ENCODE results near the gene RAPGEF5. TPM values are rescaled to one million over a fixed set of nuclear protein-coding genes. Genes with fewer than 3 reads are reported as not detected.
A peak's percentile ranks its signal among the peaks of the same experiment; 100 is the strongest.

Gene RAPGEF5, protein sequence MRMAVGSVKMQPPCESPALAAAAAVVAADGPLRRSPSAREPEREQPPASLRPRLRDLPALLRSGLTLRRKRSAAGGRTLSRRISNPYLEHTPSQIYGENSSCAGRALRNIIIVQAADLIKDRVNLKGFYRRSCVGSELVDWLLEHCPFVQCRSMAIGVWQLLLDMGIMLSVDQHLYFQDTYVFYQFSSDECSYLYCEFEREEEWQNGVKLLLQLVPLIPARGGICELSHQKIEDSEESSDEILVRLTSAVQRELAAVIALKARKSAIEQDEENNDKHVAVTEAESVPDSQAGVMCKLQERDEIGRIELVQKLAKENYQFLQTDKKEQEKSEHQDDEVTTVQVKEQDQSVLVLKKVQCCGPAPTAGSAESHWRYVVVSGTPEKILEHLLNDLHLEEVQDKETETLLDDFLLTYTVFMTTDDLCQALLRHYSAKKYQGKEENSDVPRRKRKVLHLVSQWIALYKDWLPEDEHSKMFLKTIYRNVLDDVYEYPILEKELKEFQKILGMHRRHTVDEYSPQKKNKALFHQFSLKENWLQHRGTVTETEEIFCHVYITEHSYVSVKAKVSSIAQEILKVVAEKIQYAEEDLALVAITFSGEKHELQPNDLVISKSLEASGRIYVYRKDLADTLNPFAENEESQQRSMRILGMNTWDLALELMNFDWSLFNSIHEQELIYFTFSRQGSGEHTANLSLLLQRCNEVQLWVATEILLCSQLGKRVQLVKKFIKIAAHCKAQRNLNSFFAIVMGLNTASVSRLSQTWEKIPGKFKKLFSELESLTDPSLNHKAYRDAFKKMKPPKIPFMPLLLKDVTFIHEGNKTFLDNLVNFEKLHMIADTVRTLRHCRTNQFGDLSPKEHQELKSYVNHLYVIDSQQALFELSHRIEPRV
- total RNA-seq (2014; rRNA removed; shearing (Covaris generic)): 3.4 and 3.6 TPM in 2 replicates

DNA sequence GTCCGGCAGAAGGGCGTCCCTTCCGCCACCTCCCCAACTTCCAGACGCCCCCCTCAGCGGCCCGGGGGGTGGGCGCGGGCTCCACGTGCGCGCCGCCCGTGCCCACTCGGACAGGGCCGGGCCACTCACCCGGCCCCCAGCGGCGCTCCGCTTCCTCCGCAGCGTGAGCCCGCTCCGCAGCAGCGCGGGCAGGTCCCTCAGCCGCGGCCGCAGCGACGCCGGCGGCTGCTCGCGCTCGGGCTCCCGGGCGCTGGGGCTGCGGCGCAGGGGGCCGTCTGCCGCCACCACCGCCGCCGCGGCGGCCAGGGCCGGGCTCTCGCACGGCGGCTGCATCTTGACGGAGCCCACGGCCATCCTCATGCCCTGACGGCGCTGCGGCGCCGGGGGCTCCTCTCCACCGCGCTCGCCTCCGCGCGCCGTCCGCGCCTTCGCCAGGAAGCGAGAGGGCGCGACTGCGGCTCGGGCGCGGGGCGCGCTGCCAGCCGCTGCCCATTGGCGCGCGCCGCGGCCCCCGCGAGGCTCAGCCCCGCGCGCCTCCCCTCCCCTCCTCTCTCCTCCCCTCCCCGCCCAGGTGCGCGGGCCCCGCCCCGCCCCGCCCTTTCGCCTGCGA, at the start of gene RAPGEF5:
Gene RAPGEF5 (minus strand): TSS at position 454 of the 610 bp plus-strand sequence. CDS start 94 bp downstream, at position 360.
- DNase-seq (ENCODE audit: low spot score): peak; percentile 67
- in situ Hi-C loops (cut with HindIII; ENCODE audit: low sequenced_read_pairs): no loop called here

DNA sequence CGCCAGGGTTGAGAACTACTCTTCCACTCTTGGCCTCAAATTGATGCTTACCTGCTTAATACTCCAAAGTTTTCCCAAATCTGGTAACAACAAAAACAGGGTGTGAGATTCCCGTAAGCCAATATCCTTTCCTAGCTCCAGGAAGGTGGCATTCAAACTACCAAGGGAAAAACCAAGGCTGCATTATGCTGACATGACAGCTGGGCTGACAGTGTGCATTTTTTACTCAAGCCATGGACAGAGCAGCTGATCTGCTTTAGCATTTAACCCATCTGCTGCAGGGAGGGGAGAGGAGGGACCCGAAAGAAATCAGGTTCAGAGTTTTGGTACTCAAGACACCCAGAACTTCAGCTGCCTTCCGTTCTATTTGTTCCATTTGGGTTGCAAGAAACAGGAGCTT, 49.8 kb upstream of the RAPGEF5 start:
- in situ Hi-C loops (cut with HindIII; ENCODE audit: low sequenced_read_pairs): no loop called here
- DNase-seq (ENCODE audit: low spot score): no peak

DNA sequence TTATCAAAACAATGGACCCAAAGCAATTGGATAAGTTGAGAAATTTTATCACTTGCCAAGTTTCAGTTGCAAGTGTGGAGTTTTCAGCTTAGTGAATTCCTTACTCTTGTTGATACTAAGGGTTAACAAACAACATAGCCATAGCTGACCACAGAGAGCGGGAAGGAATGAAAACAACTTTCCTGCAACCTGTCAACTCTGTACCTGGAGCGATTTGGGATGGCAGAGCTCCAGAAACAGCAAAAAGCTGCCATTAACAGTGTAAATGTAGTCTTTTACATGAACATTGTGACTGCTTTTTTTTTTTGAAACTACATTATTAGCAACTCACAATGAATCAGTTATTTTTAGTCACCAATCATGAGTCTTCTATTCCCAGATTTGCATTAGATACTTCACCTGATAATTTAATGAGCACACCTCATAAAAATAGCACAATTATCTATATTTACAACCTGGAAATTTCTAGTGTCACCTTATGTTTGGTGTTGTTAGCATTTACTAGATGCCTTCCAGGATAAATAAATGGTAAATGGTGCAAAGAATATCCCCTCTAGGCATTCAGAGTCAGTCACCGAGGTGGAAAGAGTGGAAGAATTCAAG, 47.6 kb upstream of the RAPGEF5 start:
- DNase-seq (ENCODE audit: low spot score): no peak
- in situ Hi-C loops (cut with HindIII; ENCODE audit: low sequenced_read_pairs): no loop called here

DNA sequence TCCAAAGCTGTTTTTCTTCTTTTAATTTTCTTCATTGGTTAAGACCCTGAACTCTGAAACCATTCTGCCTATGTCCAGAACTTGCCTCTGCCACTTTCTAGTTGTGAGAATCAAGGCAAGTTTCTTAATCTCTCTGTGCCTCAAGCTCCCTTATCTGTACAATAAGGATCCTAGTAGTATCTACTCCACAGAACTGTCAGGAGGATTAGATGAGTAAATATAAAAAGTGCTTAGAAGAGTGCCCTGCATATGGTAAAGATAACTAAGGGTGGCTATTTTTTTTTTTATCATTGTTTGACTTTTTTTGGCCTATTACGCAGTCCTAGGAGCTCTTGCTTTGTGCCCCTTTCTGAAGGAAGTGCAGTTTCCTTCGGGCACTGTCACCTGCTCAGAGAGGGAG, 46.4 kb upstream of the RAPGEF5 start:
- no peak for DNase-seq (ENCODE audit: low spot score)
- in situ Hi-C loops (cut with HindIII; ENCODE audit: low sequenced_read_pairs): no loop called here

DNA sequence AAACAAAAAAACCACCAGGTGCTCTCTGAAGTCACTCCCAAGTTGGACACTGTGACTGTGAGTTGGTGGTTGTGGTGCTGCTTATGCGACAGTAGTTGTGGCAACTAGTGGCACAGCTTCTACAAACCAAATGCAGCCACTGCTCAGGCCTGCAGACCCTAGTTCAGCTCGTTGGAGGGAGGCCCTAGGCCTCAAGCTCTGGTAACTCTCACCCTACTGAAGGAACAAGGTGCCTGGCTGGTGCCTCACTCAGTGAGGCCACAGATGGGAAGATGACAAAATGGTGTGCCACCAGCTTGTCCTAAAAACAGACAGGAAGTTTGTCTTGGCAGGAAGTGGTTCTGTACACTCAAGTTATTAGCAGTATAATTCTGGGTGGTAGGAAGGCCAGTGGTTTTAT, 45.3 kb upstream of the RAPGEF5 start:
- DNase-seq (ENCODE audit: low spot score): no peak
- in situ Hi-C loops (cut with HindIII; ENCODE audit: low sequenced_read_pairs): no loop called here

GRCh38 chr7:22400936-22401553, 44.1 kb upstream of the RAPGEF5 start:
- no peak for DNase-seq (ENCODE audit: low spot score)
- in situ Hi-C loops (cut with HindIII; ENCODE audit: low sequenced_read_pairs): no loop called here

- in situ Hi-C loops (cut with HindIII; ENCODE audit: low sequenced_read_pairs): no loop called here
- DNase-seq (ENCODE audit: low spot score): no peak
Measured at GRCh38 chr7:22400150-22400814, 43.3 kb upstream of the RAPGEF5 start.

DNA sequence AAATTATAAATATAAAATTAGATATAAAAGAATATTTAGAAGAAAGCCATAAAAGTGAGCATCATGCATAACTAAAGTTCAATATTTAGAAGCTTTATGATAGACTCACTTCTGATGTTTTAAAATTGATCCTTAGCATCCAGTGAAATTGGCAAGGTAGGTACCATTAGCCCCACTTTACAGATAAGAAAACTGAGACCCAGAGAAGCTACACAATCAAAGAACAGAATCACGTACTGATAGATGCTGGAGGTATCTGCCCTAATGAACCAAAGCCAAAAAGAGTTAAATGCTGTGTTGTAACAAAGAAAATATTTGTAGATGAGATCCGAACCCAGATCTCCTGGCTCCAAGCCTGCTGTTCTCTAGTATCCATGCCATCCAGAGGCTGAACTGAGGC, 42.6 kb upstream of the RAPGEF5 start:
- in situ Hi-C loops (cut with HindIII; ENCODE audit: low sequenced_read_pairs): no loop called here
- no peak for DNase-seq (ENCODE audit: low spot score)

- in situ Hi-C loops (cut with HindIII; ENCODE audit: low sequenced_read_pairs): no loop called here
Measured at GRCh38 chr7:22399091-22399490, 42.1 kb upstream of the RAPGEF5 start.

DNA sequence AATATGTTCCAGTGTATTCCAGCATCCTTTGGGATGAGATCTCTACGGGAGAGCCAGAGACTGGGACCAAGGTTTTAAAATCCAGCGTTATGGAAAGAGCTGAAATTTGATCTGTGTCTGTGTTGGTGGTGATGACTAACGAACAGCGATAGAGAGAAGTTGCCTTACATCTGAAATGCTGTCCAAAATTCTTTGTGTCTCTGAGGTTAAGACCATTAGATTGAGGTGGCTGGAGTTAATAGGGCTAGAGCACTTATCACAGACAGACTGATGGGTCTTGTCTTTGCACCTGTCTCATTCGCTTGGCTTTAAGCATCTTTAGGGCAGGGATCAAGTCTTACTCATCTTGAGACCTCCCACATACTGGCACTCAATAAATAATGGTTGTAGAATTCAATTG, 41.0 kb upstream of the RAPGEF5 start:
- DNase-seq (ENCODE audit: low spot score): no peak
- in situ Hi-C loops (cut with HindIII; ENCODE audit: low sequenced_read_pairs): no loop called here

More at GRCh38 chr7:22399091-22399490, 42.1 kb upstream of the RAPGEF5 start:
- no peak for DNase-seq (ENCODE audit: low spot score)

DNA sequence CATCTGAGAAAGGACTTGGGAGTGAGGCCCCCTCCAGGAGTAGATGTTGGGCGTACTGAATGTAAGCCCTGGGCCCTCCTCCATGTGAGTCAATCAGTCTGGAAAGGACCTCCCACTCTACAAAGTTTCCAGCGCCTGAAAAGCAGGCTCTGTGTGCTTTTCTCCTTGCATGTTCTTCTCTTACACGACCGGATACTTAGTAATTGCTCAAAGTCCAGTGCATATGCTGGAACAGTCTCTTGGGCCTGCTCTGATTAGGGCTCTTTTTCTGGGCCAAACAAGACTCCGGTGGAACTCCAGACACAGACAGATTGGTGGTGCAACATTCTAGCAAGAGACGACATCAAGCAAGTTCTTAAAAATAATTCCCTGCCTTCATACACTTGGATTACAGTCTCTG, 38.3 kb upstream of the RAPGEF5 start:
- in situ Hi-C loops (cut with HindIII; ENCODE audit: low sequenced_read_pairs): no loop called here
- no peak for DNase-seq (ENCODE audit: low spot score)

DNA sequence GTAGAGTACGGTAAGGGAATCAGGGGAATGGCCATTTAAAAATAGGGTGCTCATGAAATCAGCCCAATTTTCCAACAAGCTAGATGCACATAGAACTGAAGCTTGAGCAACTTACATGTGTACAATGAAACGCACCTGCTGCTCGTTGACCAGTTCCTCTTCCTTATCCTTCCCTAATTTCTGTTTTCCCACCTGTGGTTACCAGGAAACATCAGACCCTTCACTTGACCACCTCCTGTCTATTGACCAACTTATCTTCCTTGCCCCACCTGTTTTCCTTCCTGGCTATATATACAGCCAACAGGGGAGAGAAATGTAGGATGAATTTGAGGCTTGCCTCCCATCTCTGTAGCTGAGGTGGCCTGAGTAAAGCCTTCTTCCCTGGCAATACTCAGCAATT, 37.8 kb upstream of the RAPGEF5 start:
- DNase-seq (ENCODE audit: low spot score): no peak
- in situ Hi-C loops (cut with HindIII; ENCODE audit: low sequenced_read_pairs): no loop called here

GRCh38 chr7:22393913-22394729, 37.2 kb upstream of the RAPGEF5 start:
- in situ Hi-C loops (cut with HindIII; ENCODE audit: low sequenced_read_pairs): no loop called here
- DNase-seq (ENCODE audit: low spot score): no peak

- in situ Hi-C loops (cut with HindIII; ENCODE audit: low sequenced_read_pairs): no loop called here
Measured at GRCh38 chr7:22390516-22390915, 33.6 kb upstream of the RAPGEF5 start.

DNA sequence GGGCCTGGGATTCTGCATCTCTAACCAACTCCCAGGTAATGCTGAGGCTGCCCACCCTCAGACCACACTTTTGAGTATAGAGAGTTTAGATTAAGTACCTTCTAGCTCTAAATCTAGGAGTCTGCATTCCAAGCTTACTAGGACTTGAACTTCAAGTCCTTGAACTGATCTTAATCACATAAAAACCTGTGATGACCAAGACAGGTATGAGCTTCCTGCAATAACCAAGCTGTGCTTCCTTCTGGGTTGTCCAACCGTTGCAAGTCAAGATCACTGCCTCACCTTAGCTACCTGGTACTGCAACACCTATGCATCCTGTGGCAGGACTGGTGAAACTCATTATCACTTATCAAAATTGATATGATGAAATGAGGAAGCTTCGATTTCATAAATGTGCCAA, 32.9 kb upstream of the RAPGEF5 start:
- in situ Hi-C loops (cut with HindIII; ENCODE audit: low sequenced_read_pairs): no loop called here

More at GRCh38 chr7:22390516-22390915, 33.6 kb upstream of the RAPGEF5 start:
- no peak for DNase-seq (ENCODE audit: low spot score)

DNA sequence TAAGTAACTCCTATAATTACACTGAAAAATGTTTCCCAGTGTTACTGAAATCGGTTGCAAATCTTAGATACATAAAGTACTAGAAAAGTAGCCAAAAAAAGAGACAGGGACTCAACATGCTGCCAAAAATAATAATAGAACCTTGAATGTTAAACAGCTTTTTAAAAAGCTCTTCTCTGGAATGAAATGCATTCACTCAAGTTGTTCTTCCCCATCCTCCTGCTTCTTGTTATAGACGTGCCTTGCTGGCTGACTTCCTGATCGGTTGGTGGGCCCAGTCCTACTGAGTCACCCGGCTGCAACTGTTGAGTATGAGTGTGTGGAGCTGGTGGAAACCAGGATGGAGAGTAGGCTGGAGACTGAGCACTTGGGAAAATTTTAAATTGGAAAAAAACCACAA, 30.6 kb upstream of the RAPGEF5 start:
- peak; percentile 32 for DNase-seq (ENCODE audit: low spot score)
- in situ Hi-C loops (cut with HindIII; ENCODE audit: low sequenced_read_pairs): no loop called here

More for the DNA sequence above, 32.9 kb upstream of the RAPGEF5 start:
- no peak for DNase-seq (ENCODE audit: low spot score)

DNA sequence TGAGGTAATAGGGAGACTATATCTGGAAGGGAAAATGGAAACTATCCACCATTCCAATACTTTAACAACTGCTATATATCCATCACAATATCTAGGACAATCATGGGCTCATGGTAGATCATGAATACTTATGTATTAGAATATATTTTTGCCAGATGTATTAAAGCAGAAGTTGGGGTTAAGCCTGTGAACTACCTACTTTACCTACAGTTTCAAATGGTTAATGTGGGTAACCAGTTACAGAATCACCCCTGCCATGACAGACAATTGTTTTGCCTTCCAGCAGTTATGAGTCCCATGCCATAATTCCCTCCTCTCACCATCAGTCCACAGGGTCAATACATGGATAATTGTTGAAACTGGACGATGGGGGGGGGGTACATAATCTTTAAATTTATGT, 29.9 kb upstream of the RAPGEF5 start:
- DNase-seq (ENCODE audit: low spot score): no peak

More for the DNA sequence above, 29.9 kb upstream of the RAPGEF5 start:
- in situ Hi-C loops (cut with HindIII; ENCODE audit: low sequenced_read_pairs): no loop called here
